Measurements from ENCODE around the gene TOGARAM1. TPM values are rescaled to one million over a fixed set of nuclear protein-coding genes. Genes with fewer than 3 reads are reported as not detected.

Gene TOGARAM1
- total RNA-seq, 1 experiment from 2014 or later: 6.4 TPM

- Mint-ChIP-seq H3K36me3 (no peaks in the 10 kb centered on the region), H3K9me3 (no peaks in the 10 kb centered on the region), H3K27ac (no peak overlapping the region), H3K27me3 (ENCODE audit: low read depth) (no peaks in the 10 kb centered on the region), H3K4me3 (no peak overlapping the region), H3K4me1 (peaks cover 5% of the 10 kb centered on the region; the same call in 1 of the 2 replicates)
- CTCF ChIA-PET: interaction anchor here (1.2 kb wide), 1 partner anchor 17 kb away, joined by 3 read pairs; the partner anchor contains the start of genes KLHL28 and TOGARAM1
- POLR2A ChIA-PET: no interaction called here
- ATAC-seq: no peak
- no peak for DNase-seq (ENCODE audit: low spot score)
- TF ChIP-seq SMAD3 (CRISPR knock-in tag; IDR thresholded peaks at IDR 0.05; ENCODE audit: borderline replicate concordance) (no peak), ZNF219 (CRISPR knock-in tag; IDR thresholded peaks at IDR 0.05; ENCODE audit: borderline replicate concordance) (no peak), GTF2I (CRISPR knock-in tag; conservative IDR thresholded peaks at IDR 0.05) (no peak), FOXK1 (CRISPR knock-in tag; IDR thresholded peaks at IDR 0.05) (no peak), FOXP1 (CRISPR knock-in tag; IDR thresholded peaks at IDR 0.05; ENCODE audit: borderline replicate concordance) (no peak), ZNF671 (CRISPR knock-in tag; IDR thresholded peaks at IDR 0.05) (no peak), EMX1 (CRISPR knock-in tag; IDR thresholded peaks at IDR 0.05) (no peak), ARID4B (CRISPR knock-in tag; IDR thresholded peaks at IDR 0.05; ENCODE audit: borderline replicate concordance) (no peak), ZNF423 (CRISPR knock-in tag; IDR thresholded peaks at IDR 0.05) (no peak), ZNF263 (CRISPR knock-in tag; IDR thresholded peaks at IDR 0.05; ENCODE audit: low read depth) (no peak), ZBTB21 (CRISPR knock-in tag; IDR thresholded peaks at IDR 0.05; ENCODE audit: borderline replicate concordance) (no peak), NFATC4 (CRISPR knock-in tag; IDR thresholded peaks at IDR 0.05) (no peak), ZSCAN18 (CRISPR knock-in tag; IDR thresholded peaks at IDR 0.05) (no peak), ESRRA (CRISPR knock-in tag; IDR thresholded peaks at IDR 0.05; ENCODE audit: borderline replicate concordance) (no peak)
- TF ChIP-seq, protein P1, sequence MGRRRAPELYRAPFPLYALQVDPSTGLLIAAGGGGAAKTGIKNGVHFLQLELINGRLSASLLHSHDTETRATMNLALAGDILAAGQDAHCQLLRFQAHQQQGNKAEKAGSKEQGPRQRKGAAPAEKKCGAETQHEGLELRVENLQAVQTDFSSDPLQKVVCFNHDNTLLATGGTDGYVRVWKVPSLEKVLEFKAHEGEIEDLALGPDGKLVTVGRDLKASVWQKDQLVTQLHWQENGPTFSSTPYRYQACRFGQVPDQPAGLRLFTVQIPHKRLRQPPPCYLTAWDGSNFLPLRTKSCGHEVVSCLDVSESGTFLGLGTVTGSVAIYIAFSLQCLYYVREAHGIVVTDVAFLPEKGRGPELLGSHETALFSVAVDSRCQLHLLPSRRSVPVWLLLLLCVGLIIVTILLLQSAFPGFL (CRISPR knock-in tag; IDR thresholded peaks at IDR 0.05; ENCODE audit: borderline replicate concordance): no peak
- TF ChIP-seq, protein P2, sequence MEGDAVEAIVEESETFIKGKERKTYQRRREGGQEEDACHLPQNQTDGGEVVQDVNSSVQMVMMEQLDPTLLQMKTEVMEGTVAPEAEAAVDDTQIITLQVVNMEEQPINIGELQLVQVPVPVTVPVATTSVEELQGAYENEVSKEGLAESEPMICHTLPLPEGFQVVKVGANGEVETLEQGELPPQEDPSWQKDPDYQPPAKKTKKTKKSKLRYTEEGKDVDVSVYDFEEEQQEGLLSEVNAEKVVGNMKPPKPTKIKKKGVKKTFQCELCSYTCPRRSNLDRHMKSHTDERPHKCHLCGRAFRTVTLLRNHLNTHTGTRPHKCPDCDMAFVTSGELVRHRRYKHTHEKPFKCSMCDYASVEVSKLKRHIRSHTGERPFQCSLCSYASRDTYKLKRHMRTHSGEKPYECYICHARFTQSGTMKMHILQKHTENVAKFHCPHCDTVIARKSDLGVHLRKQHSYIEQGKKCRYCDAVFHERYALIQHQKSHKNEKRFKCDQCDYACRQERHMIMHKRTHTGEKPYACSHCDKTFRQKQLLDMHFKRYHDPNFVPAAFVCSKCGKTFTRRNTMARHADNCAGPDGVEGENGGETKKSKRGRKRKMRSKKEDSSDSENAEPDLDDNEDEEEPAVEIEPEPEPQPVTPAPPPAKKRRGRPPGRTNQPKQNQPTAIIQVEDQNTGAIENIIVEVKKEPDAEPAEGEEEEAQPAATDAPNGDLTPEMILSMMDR (IDR thresholded peaks at IDR 0.05): no peak
- TF ChIP-seq, protein P3, sequence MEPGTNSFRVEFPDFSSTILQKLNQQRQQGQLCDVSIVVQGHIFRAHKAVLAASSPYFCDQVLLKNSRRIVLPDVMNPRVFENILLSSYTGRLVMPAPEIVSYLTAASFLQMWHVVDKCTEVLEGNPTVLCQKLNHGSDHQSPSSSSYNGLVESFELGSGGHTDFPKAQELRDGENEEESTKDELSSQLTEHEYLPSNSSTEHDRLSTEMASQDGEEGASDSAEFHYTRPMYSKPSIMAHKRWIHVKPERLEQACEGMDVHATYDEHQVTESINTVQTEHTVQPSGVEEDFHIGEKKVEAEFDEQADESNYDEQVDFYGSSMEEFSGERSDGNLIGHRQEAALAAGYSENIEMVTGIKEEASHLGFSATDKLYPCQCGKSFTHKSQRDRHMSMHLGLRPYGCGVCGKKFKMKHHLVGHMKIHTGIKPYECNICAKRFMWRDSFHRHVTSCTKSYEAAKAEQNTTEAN (CRISPR knock-in tag; IDR thresholded peaks at IDR 0.05): no peak
- TF ChIP-seq, protein P4, sequence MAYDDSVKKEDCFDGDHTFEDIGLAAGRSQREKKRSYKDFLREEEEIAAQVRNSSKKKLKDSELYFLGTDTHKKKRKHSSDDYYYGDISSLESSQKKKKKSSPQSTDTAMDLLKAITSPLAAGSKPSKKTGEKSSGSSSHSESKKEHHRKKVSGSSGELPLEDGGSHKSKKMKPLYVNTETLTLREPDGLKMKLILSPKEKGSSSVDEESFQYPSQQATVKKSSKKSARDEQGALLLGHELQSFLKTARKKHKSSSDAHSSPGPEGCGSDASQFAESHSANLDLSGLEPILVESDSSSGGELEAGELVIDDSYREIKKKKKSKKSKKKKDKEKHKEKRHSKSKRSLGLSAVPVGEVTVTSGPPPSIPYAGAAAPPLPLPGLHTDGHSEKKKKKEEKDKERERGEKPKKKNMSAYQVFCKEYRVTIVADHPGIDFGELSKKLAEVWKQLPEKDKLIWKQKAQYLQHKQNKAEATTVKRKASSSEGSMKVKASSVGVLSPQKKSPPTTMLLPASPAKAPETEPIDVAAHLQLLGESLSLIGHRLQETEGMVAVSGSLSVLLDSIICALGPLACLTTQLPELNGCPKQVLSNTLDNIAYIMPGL (CRISPR knock-in tag; IDR thresholded peaks at IDR 0.05): no peak
These were observed 17.3 kb downstream of the TOGARAM1 start for GRCh38 chr14:44979273-44979672.

Data from WTC11 (cell line).